GM12874 (cell line): ENCODE measurements around the gene MLF2.

Experiments used
- TF ChIP-seq, protein P1 (sequence below): IDR thresholded peaks from 2 replicates; pipeline ENCODE4 v1.5.1; 2011; ENCODE audit warnings: low read depth, mild to moderate bottlenecking, control low read depth, low read length, moderate library complexity; ENCODE audit not compliant: insufficient read depth

The MLF2 gene

DNA sequence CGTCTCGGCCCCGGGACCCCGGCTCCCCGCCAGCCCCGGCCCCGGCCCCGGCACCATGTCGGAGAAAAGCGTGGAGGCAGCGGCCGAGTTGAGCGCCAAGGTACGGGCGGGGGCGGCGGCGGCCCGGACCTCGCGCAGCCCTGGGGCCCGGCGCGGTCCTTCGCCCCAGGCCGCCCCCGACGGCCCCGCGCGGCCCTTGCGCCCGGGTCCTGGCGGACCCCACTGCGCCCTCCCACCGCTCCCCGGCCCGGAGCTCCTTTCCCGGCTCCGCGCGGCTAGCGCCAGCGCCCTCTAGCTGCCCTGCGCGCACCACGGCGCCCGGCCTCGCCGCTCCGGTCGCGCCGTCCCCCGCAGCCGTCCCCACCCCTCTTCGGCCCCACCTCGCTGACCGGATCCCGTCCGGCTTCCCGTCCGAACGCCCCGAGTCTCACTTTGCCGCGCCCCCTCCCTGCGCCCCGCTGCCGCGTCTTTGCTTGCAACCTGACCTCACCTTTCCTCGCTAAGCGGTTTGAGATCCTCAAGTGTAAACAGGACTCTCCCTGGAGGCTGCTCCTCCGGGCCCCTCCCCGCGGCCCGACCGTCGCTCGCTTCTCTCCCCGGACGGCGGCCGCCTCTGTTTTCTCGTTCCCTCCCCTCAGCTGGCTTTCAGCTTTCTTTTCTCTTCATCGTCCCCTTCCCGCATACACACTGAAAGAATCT is 13.9 kb upstream of the MLF2 start:
- TF ChIP-seq, protein P1, sequence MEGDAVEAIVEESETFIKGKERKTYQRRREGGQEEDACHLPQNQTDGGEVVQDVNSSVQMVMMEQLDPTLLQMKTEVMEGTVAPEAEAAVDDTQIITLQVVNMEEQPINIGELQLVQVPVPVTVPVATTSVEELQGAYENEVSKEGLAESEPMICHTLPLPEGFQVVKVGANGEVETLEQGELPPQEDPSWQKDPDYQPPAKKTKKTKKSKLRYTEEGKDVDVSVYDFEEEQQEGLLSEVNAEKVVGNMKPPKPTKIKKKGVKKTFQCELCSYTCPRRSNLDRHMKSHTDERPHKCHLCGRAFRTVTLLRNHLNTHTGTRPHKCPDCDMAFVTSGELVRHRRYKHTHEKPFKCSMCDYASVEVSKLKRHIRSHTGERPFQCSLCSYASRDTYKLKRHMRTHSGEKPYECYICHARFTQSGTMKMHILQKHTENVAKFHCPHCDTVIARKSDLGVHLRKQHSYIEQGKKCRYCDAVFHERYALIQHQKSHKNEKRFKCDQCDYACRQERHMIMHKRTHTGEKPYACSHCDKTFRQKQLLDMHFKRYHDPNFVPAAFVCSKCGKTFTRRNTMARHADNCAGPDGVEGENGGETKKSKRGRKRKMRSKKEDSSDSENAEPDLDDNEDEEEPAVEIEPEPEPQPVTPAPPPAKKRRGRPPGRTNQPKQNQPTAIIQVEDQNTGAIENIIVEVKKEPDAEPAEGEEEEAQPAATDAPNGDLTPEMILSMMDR: peak; percentile 81

DNA sequence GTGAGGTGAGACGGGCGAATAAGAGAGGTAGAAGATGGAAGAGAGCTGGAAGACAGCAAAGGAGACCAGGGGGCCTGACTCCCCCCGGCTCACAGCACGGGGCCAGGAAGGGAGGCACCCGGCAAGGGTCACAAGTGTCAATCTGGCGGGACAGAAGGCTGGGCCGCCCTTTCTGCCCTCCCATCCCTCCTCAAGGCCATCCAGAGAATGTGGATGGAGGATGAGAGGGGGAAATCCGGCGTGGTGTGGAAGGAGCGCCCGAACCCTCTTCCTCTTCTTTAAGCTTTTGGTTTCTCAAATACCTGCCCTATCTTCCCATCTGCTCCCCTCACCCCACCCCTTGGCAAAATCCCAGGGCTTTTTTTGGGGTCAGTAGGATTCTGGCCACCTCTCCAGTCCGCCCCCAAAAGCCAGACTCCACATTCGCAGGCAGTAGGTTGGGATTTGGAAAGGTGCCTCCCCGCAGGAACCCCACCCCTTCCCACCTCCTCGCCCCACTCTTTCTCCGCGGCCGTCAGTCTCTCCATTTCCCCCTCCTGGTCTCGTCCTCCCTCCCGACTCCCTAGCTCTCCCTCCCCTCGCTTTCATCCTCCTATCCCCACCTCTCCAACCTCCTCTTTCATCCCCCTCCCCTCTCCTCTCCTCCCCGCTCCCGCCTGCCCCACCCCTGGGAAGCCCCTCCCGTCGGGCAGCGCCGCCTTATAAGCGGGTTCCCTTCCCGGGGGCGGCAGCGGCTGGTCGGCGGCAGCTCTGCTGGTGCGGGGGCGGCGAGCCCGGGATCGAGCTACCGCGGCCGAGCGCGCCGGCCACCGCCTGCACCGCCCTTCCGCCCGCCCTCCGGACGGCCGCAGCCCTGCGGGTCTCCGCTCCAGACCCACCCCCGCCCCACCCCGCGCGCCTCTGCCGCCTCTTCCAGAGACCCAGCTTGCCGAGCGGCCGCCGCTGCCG is 13.0 kb upstream of the MLF2 start, which contains the start of gene PTMS:
Gene PTMS (plus strand): TSS at position 730 of the 948 bp plus-strand sequence. CDS start 343 bp downstream, outside the sequence.
- TF ChIP-seq, protein P1: no peak

DNA sequence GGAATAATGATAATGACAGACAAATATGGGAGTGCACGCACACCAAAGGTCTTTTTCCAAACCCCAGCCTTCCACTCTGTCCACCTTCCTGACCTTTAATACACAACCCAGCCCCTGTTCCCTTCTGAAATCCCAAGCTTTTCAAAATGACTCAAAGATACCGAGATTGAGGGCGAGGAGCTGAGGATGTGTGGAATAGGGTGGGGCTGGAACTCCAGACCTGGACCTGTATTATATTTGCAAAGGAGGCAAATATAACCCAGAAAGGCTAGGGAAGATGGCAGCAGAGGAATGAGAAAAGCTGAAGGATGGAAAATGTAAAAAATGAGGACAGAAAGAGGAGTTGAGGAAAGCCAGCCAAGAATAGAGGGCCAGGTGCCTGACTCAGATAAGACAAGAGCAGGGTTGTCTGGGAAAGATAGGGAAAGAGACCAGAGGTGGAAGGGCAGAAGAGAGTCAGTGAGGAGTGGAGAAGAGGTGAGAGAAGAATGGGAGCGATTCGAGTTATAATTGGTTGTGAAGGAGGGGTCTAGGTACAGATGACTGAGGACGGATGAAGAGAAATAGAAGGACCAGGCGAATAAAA is 12.2 kb upstream of the MLF2 start:
- TF ChIP-seq, protein P1: no peak

DNA sequence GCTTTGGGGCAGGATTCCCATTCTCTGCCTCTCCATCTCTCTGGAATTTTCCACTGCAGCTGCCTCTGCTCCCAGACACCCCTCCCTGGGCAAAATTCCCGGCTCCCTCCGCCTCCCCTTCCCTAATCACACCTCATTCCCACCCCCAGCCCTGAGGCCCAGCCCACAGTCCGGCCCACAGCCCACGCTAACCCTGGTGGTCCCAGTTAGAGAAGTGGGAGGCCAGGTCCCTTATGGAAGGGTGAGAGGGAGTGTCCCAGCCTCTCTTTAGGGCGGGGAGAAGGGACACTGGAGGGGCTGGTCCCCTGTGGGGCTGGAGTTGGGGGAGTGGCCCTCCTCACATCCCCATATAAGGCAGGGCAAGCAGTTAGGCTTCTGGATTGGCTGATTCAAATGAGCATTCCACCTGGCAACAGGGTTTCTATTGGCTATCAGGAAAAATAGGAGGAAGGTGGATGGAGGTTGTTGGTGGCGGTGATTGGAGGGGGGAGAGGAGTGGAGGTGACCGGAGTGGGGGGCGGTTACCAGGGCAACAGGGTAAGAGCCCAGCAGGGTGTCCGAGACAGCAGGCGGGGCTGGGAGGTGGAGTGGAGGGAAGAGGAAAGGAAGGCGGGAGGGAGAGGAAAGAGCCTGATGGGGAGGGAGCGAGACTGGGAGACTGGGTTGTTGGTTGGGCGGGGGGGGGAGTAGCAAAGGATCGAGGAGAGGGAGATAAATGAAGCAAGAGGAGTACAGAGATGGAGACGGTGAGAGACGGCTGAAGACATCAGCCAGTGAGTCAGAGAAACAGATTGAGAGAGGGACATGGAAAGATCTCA is 11.3 kb upstream of the MLF2 start:
- TF ChIP-seq, protein P1: no peak

DNA sequence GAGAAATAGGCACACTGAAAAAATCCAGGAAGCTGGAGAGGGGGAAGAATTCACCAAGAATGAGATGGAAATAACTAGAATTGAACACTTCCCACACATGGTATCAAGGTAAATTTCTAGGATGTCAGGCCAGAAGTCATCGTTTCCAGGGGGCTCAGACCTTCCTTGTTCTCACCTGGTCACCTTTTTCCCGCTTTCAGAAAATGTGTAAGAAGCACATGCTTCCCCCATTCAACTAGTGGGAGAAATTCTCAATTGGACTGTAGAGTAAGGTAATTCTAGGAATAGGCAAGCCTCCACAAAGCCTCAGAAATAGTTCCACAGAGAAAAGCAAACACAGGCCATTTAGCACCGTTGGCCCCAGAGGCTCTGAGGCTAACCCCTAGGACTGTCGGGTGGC is 10.4 kb upstream of the MLF2 start:
- TF ChIP-seq, protein P1: no peak

DNA sequence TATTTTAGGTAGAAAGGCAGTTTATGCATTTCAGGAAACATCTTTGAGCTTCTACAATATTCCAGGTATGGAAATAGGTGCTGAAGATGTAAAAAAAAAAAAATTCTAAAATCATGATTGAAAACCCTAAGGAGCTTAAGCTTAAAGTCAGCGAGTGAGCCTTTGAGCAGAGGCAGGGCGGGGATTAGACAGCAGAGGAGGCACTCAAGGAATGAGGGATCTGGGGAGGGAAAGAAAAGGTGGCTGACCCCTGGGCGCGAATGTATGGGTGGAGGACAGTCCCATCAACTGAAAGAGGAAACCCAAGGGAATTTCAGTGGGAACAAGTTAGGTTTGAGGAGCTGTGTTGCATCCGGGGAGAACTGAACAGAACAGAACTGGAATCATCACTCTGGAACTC is 6.8 kb upstream of the MLF2 start:
- TF ChIP-seq, protein P1: no peak
